ENCODE results near the gene ZIC4. TPM values are rescaled to one million over a fixed set of nuclear protein-coding genes. Genes with fewer than 3 reads are reported as not detected.

Gene ZIC4
- total and polyA plus RNA-seq, 3 donors from 2014 or later = 0.06 to 0.55 (median 0.31) TPM

GRCh38 chr3:147402159-147402558 lies 4.2 kb downstream of the ZIC4 start:
- DNase-seq = no peak
- 48 to 53% methylated on average over 5 of the region's 5 CpGs for WGBS, 2 donors
- H3K9me3 ChIP-seq = no peaks in the 10 kb centered on the region
- intact Hi-C loops (cut with DNase I; ENCODE audit: low total_unique reads) = no loop called here
- no peaks in the 10 kb centered on the region for H3K4me1 ChIP-seq
- H3K36me3 ChIP-seq (ENCODE audit: low read depth, missing control alignments) = no peaks in the 10 kb centered on the region
- no peak overlapping the region for H3K27ac ChIP-seq
- TF ChIP-seq, protein P1, sequence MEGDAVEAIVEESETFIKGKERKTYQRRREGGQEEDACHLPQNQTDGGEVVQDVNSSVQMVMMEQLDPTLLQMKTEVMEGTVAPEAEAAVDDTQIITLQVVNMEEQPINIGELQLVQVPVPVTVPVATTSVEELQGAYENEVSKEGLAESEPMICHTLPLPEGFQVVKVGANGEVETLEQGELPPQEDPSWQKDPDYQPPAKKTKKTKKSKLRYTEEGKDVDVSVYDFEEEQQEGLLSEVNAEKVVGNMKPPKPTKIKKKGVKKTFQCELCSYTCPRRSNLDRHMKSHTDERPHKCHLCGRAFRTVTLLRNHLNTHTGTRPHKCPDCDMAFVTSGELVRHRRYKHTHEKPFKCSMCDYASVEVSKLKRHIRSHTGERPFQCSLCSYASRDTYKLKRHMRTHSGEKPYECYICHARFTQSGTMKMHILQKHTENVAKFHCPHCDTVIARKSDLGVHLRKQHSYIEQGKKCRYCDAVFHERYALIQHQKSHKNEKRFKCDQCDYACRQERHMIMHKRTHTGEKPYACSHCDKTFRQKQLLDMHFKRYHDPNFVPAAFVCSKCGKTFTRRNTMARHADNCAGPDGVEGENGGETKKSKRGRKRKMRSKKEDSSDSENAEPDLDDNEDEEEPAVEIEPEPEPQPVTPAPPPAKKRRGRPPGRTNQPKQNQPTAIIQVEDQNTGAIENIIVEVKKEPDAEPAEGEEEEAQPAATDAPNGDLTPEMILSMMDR (IDR thresholded peaks at IDR 0.05) = no peak
- TF ChIP-seq POLR2A (IDR thresholded peaks at IDR 0.05) = no peak
- no peak overlapping the region for H3K4me3 ChIP-seq
- H3K27me3 ChIP-seq = no peaks in the 10 kb centered on the region

- H3K27ac ChIP-seq = no peak overlapping the region
- no peaks in the 10 kb centered on the region for H3K9me3 ChIP-seq
- no peak overlapping the region for H3K4me3 ChIP-seq
- TF ChIP-seq POLR2A (IDR thresholded peaks at IDR 0.05) = no peak
- TF ChIP-seq, protein P1 (IDR thresholded peaks at IDR 0.05) = no peak
- H3K4me1 ChIP-seq = no peaks in the 10 kb centered on the region
- no peaks in the 10 kb centered on the region for H3K36me3 ChIP-seq (ENCODE audit: low read depth, missing control alignments)
- no peak for DNase-seq
- 46 to 60% methylated on average over 1 of the region's 1 CpG for WGBS, 2 donors
- intact Hi-C loops (cut with DNase I; ENCODE audit: low total_unique reads) = no loop called here
- H3K27me3 ChIP-seq = no peaks in the 10 kb centered on the region
Observed at GRCh38 chr3:147401421-147401820, 4.9 kb downstream of the ZIC4 start.

DNA sequence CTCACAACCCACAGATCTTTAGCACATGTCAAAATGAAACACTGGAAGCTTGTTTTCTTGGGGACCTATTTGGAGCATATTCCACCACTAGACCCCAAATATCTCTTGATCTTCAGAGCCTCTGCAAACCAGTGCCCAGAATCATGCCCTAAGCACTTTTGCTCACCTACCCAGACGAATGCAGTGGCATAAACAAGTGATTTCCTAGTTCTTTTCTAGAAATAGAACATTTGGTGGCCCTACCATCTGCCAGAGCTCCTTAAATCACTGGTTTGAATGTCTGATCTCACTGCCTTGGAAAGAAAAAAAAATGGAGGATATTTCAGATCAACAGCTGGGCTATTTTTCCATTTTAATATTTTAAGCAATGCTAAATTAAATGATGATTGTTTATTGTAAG lies 5.3 kb downstream of the ZIC4 start:
- H3K27me3 ChIP-seq = no peaks in the 10 kb centered on the region
- H3K27ac ChIP-seq = no peak overlapping the region
- DNase-seq = no peak
- no peak overlapping the region for H3K4me3 ChIP-seq
- no peaks in the 10 kb centered on the region for H3K4me1 ChIP-seq
- no peaks in the 10 kb centered on the region for H3K9me3 ChIP-seq
- intact Hi-C loops (cut with DNase I; ENCODE audit: low total_unique reads) = no loop called here
- TF ChIP-seq POLR2A (IDR thresholded peaks at IDR 0.05) = no peak
- TF ChIP-seq, protein P1 (IDR thresholded peaks at IDR 0.05) = no peak
- no peaks in the 10 kb centered on the region for H3K36me3 ChIP-seq (ENCODE audit: low read depth, missing control alignments)
- 59 to 64% methylated on average over 1 of the region's 1 CpG for WGBS, 2 donors

DNA sequence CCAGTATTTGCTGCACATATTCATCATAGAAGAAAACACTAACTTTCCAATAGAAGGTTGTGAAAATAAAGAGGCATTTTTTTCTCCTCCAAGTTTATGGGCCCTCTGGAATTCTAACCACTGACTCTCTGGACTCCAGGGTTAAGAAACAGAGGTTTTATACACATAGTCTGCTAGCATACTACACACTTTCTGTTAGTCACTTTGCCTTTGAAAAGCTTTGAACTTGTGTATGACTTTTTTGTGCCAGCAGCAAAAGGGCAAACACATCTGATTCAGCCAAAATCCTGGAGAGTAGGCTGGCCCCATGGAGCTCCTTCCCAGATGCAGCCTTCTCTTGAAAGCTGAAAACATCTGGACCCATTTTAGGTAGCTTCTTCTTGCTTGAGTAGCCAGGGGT lies 6.2 kb downstream of the ZIC4 start:
- no peaks in the 10 kb centered on the region for H3K27me3 ChIP-seq
- no peak for DNase-seq

More for the DNA sequence above, 6.2 kb downstream of the ZIC4 start:
- no peak overlapping the region for H3K27ac ChIP-seq
- H3K36me3 ChIP-seq (ENCODE audit: low read depth, missing control alignments) = no peaks in the 10 kb centered on the region
- no peaks in the 10 kb centered on the region for H3K9me3 ChIP-seq
- TF ChIP-seq POLR2A (IDR thresholded peaks at IDR 0.05) = no peak
- TF ChIP-seq, protein P1 (IDR thresholded peaks at IDR 0.05) = no peak
- intact Hi-C loops (cut with DNase I; ENCODE audit: low total_unique reads) = no loop called here
- H3K4me3 ChIP-seq = no peak overlapping the region
- no peaks in the 10 kb centered on the region for H3K4me1 ChIP-seq
